Measurements from ENCODE around the gene TCTN1. TPM values are rescaled to one million over a fixed set of nuclear protein-coding genes. Genes with fewer than 3 reads are reported as not detected.

Gene TCTN1
- total RNA-seq, 1 donor from 2014 or later, result 24.4 TPM

DNA sequence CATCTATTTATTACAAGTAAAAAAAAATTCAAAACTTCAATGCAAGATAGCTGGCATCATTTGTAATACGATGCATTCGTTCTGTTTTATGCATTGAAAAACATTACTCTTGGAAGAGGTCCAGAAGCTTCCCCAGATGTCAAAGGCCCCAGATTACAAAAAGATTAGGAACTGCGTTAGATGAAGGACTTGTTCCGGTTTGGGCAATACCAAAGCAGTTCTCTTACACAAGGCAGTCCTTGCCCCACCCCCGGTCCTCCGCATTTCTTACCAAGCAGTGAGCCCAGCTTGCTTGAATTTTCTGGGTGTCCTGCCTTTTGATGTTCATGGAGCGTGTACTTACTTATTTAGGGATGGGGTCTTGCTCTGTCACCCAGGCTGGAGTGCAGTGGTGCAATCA is 79.8 kb downstream of the TCTN1 start:
- H3K36me3 Mint-ChIP-seq (ENCODE audit: low read depth, unreplicated experiment), result no peaks in the 10 kb centered on the region
- H3K4me3 Mint-ChIP-seq (ENCODE audit: unreplicated experiment), result no peak overlapping the region
- no peak overlapping the region for H3K27ac Mint-ChIP-seq (ENCODE audit: unreplicated experiment)
- TF ChIP-seq, protein P1, sequence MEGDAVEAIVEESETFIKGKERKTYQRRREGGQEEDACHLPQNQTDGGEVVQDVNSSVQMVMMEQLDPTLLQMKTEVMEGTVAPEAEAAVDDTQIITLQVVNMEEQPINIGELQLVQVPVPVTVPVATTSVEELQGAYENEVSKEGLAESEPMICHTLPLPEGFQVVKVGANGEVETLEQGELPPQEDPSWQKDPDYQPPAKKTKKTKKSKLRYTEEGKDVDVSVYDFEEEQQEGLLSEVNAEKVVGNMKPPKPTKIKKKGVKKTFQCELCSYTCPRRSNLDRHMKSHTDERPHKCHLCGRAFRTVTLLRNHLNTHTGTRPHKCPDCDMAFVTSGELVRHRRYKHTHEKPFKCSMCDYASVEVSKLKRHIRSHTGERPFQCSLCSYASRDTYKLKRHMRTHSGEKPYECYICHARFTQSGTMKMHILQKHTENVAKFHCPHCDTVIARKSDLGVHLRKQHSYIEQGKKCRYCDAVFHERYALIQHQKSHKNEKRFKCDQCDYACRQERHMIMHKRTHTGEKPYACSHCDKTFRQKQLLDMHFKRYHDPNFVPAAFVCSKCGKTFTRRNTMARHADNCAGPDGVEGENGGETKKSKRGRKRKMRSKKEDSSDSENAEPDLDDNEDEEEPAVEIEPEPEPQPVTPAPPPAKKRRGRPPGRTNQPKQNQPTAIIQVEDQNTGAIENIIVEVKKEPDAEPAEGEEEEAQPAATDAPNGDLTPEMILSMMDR (IDR thresholded peaks at IDR 0.05; ENCODE audit: unreplicated experiment), result no peak
- DNase-seq (ENCODE audit: low spot score), result no peak
- no peaks in the 10 kb centered on the region for H3K9me3 Mint-ChIP-seq (ENCODE audit: unreplicated experiment)
- H3K27me3 Mint-ChIP-seq (ENCODE audit: unreplicated experiment), result peaks cover 8% of the 10 kb centered on the region
- H3K4me1 Mint-ChIP-seq (ENCODE audit: unreplicated experiment), result peaks cover 11% of the 10 kb centered on the region

DNA sequence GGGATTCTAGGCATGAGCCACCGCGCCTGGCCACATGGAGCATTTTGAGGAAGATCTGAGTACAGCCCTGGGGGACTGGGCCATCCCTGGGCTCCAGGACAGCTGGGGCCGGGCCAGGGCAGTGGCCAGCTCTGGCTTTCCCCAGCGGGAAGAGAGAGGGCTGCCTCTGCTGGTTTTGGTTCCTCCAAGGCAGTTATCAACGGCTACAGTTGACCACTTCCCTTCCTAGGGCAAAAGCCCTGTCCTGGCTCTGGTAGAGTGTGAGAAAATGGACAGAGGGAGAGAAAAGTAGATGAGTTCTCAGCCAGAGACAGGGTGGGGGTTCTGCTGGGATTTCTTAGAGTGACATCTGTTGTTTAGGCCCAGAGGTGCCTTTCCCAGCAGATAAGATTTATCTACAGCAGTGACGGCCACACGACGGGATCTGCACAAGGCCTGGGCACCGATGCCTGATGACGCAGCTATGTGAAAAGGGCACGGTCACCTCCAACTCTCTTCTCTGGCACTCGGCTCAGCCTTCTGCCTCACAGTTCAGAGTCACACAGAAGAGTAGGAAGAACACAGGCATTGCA is 80.5 kb downstream of the TCTN1 start:
- DNase-seq (ENCODE audit: low spot score), result no peak
- H3K4me1 Mint-ChIP-seq (ENCODE audit: unreplicated experiment), result peaks cover 10% of the 10 kb centered on the region
- H3K36me3 Mint-ChIP-seq (ENCODE audit: low read depth, unreplicated experiment), result no peaks in the 10 kb centered on the region
- H3K27ac Mint-ChIP-seq (ENCODE audit: unreplicated experiment), result no peak overlapping the region
- H3K27me3 Mint-ChIP-seq (ENCODE audit: unreplicated experiment), result peaks cover 8% of the 10 kb centered on the region
- no peak overlapping the region for H3K4me3 Mint-ChIP-seq (ENCODE audit: unreplicated experiment)
- TF ChIP-seq, protein P1 (IDR thresholded peaks at IDR 0.05; ENCODE audit: unreplicated experiment), result no peak
- H3K9me3 Mint-ChIP-seq (ENCODE audit: unreplicated experiment), result no peaks in the 10 kb centered on the region

DNA sequence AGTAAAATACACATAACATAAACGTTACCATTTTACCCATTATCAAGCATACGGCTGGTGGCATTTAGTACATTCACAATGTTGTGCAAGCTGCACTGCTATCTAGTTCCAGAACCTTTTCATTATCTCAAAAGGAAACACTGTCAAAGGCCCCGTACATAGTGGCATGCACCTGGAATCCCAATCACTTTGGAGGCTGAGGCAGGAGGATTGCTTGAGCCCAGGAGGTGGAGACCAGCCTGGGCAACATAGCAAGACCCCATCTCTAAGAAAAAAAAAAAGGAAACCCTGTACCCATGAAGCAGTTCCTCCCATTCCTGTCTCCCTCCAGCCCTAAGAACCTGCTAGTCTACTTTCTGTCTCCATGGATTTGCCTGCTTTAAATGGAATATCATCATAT is 82.4 kb downstream of the TCTN1 start:
- H3K4me1 Mint-ChIP-seq (ENCODE audit: unreplicated experiment), result no peaks in the 10 kb centered on the region
- H3K27me3 Mint-ChIP-seq (ENCODE audit: unreplicated experiment), result peaks cover 3% of the 10 kb centered on the region
- TF ChIP-seq, protein P1 (IDR thresholded peaks at IDR 0.05; ENCODE audit: unreplicated experiment), result no peak
- no peak overlapping the region for H3K4me3 Mint-ChIP-seq (ENCODE audit: unreplicated experiment)
- H3K36me3 Mint-ChIP-seq (ENCODE audit: low read depth, unreplicated experiment), result no peaks in the 10 kb centered on the region
- no peaks in the 10 kb centered on the region for H3K9me3 Mint-ChIP-seq (ENCODE audit: unreplicated experiment)
- DNase-seq (ENCODE audit: low spot score), result no peak
- no peak overlapping the region for H3K27ac Mint-ChIP-seq (ENCODE audit: unreplicated experiment)

DNA sequence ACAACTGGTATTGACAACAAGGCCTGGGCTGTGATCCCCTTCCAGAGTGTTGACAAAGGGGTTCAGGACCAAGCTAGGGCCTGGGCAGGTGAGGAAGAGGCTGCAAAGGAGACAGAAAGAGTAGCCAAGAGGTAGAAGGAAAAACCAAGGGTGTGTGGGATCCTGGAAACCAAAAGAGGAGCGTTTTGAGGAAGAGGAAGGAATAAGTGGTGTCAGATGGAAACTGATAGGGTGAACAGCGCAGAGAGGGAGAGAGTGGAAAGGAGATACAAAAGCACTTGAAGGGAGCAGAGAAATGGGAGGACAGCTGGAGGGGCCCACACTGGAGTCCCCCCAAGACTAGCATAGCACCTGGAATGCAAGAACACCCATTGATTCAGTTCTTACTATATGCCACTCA is 83.3 kb downstream of the TCTN1 start:
- Mint-ChIP-seq H3K9me3 (ENCODE audit: unreplicated experiment) (no peaks in the 10 kb centered on the region), H3K4me3 (ENCODE audit: unreplicated experiment) (peak overlapping the region; percentile 2), H3K36me3 (ENCODE audit: low read depth, unreplicated experiment) (no peaks in the 10 kb centered on the region), H3K4me1 (ENCODE audit: unreplicated experiment) (no peaks in the 10 kb centered on the region), H3K27me3 (ENCODE audit: unreplicated experiment) (peaks cover 3% of the 10 kb centered on the region), H3K27ac (ENCODE audit: unreplicated experiment) (no peak overlapping the region)
- TF ChIP-seq, protein P1 (IDR thresholded peaks at IDR 0.05; ENCODE audit: unreplicated experiment), result no peak
- no peak for DNase-seq (ENCODE audit: low spot score)

DNA sequence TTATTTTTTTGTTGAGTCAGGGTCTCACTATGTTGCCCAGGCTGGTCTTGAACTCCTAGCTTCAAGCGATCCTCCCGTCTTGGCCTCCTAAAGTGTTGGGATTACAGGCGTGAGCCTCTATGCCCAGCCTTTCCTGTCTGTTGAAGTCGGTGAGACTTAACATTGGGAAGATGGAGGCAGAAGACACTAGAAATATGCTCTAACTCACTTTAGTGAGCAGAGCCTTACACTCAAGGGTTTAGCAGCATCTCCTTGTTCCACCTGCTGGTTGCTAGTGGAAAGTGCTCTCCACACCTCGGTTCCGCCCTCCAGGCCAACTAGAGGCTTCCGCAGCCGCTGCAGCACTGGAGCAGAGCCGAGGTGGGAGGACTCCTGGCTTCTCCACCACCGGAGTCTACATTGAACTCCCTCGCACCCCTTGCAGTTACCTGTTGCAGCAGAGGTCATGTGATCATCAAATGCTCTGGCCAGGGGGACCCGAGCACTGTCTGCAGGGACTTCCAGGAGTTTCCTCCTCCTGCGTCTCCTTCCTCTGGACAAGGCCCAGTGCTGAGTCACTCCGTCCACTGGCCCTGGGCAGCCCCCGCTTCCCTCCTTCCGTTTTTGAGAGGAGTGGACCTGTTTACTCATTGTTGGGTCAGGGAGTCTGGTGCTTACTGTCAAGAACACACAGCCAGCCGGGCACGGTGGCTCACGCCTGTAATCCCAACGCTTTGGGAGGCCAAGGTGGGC is 84.4 kb downstream of the TCTN1 start:
- Mint-ChIP-seq H3K36me3 (ENCODE audit: low read depth, unreplicated experiment) (no peaks in the 10 kb centered on the region), H3K4me3 (ENCODE audit: unreplicated experiment) (no peak overlapping the region), H3K27ac (ENCODE audit: unreplicated experiment) (no peak overlapping the region), H3K27me3 (ENCODE audit: unreplicated experiment) (peaks cover 3% of the 10 kb centered on the region), H3K9me3 (ENCODE audit: unreplicated experiment) (no peaks in the 10 kb centered on the region), H3K4me1 (ENCODE audit: unreplicated experiment) (no peaks in the 10 kb centered on the region)
- TF ChIP-seq, protein P1 (IDR thresholded peaks at IDR 0.05; ENCODE audit: unreplicated experiment), result peak; percentile 66
- DNase-seq (ENCODE audit: low spot score), result peak; percentile 75

All from endothelial cell (in vitro differentiated cells).